CD4-positive, alpha-beta memory T cell (primary cell): Measurements from ENCODE around the gene SNX24. TPM values are rescaled to one million over a fixed set of nuclear protein-coding genes. Genes with fewer than 3 reads are reported as not detected.

ENCODE experiments used
- CTCF ChIA-PET: fragments of 350-600 bp; sonication (Branson Sonifier 250); formaldehyde crosslinking; loops from one replicate; lab custom pipeline; 2021; ENCODE audit warnings: inconsistent platforms; ENCODE audit not compliant: partially characterized antibody; lab: Charles Lee
- POLR2A ChIA-PET: fragments of 350-600 bp; sonication (Branson Sonifier 250); formaldehyde crosslinking; loops from one replicate; lab custom pipeline; 2021; ENCODE audit not compliant: partially characterized antibody; lab: Charles Lee
- DNase-seq, 5 donors: peaks; one replicate each; pipeline versions ENCODE4 v3.0.0 to v3.0.0-alpha.2; 2020 to 2022; ENCODE audit warnings: mixed read lengths in 1 of 5
- H3K27ac ChIP-seq: one replicate; pipeline ENCODE4 v1.7.0; 2013; ENCODE audit warnings: low read depth, low read length
- H3K27me3 ChIP-seq: 2 replicates; pipeline ENCODE4 v1.7.0; 2013; ENCODE audit warnings: mild to moderate bottlenecking, low read length, moderate library complexity; ENCODE audit not compliant: insufficient read depth
- H3K36me3 ChIP-seq: 2 replicates; pipeline ENCODE4 v1.7.0; 2013; ENCODE audit warnings: mild to moderate bottlenecking, low read length, moderate library complexity; ENCODE audit not compliant: insufficient read depth
- H3K4me1 ChIP-seq: 2 replicates; pipeline ENCODE4 v1.7.0; 2013; ENCODE audit warnings: mild to moderate bottlenecking, low read length, moderate library complexity; ENCODE audit not compliant: insufficient read depth
- H3K4me3 ChIP-seq, 2 donors: one replicate each; pipeline ENCODE4 v1.7.0; 2013; ENCODE audit warnings: low read length in 2 of 2, mild to moderate bottlenecking in 1 of 2
- H3K9me3 ChIP-seq, 2 donors: one replicate each; pipeline ENCODE4 v1.7.0; 2013; ENCODE audit warnings: low read length in 2 of 2, control low read depth in 1 of 2; ENCODE audit not compliant: control insufficient read depth in 1 of 2
- H3K27ac Mint-ChIP-seq, 7 donors: one replicate each; pipeline ENCODE4 v1.8.0; 2020 to 2021; ENCODE audit warnings: mixed read lengths in 7 of 7, mild to moderate bottlenecking in 6 of 7, inconsistent platforms in 3 of 7, moderate library complexity in 3 of 7
- H3K27me3 Mint-ChIP-seq, 2 donors: one replicate each; pipeline ENCODE4 v1.8.0; 2020 to 2021; ENCODE audit warnings: mixed read lengths in 2 of 2
- H3K36me3 Mint-ChIP-seq, 2 donors: one replicate each; pipeline ENCODE4 v1.8.0; 2020 to 2021; ENCODE audit warnings: mixed read lengths in 2 of 2, inconsistent platforms in 1 of 2, mild to moderate bottlenecking in 1 of 2
- H3K4me1 Mint-ChIP-seq, 4 donors: one replicate each; pipeline ENCODE4 v1.8.0; 2020 to 2021; ENCODE audit warnings: mixed read lengths in 4 of 4, mild to moderate bottlenecking in 1 of 4
- H3K4me3 Mint-ChIP-seq, 8 donors: one replicate each; pipeline ENCODE4 v1.8.0; 2020 to 2021; ENCODE audit warnings: mixed read lengths in 8 of 8, mild to moderate bottlenecking in 7 of 8, moderate library complexity in 6 of 8, inconsistent platforms in 3 of 8
- H3K9me3 Mint-ChIP-seq, 8 donors: one replicate each; pipeline ENCODE4 v1.8.0; 2020 to 2021; ENCODE audit warnings: mixed read lengths in 8 of 8, mild to moderate bottlenecking in 5 of 8, inconsistent platforms in 3 of 8, moderate library complexity in 1 of 8
- intact Hi-C: fragments of 100-400 bp; cut with micrococcal nuclease; formaldehyde crosslinking; loops from one replicate; pipeline ENCODE4 v1.15.1; 2023
- polyA plus RNA-seq, 2 donors: library from polyadenylated mRNA; unstranded; fragments of 300-500 nt; fragmentation: Illumina TruSeq; gene quantifications; one replicate each; pipeline ENCODE4 v1.2.3, GENCODE V29; 2021
- total RNA-seq, 2 experiments: library from RNA; stranded (reverse); gene quantifications; one replicate each; pipeline ENCODE4 v1.2.3, GENCODE V29; 2021

The SNX24 gene
- total and polyA plus RNA-seq, 4 experiments from 2014 or later = 2.7 to 7.2 (median 4.4) TPM

DNA sequence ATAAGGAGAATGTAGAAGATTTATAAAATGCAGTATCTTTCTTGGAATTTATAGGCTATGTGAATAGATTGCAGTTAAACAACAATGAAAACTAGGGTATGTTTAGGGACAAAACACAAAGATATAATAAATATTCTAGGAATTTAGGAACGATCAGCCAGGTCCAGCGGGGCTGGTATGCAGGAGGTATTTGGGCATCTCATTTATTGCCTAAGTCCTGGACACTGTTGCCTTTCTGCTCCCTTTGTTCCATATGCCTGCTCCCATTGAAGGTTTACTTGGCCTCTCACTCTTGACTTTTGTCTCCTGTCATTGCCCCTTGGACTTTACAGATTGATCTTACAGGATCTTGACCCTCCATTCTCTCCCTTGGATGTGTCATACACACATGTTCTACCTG lies 55.9 kb downstream of the SNX24 start:
- H3K9me3 Mint-ChIP-seq = peaks cover 0 to 2% (median 0%) of the 10 kb centered on the region in 8 donors
- CTCF ChIA-PET = interaction anchor here (1.9 kb wide), 1 partner anchor 468 kb away, joined by 5 read pairs; no protein-coding TSS in a partner anchor
- Histone ChIP-seq H3K27me3 (no peaks in the 10 kb centered on the region), H3K36me3 (no peaks in the 10 kb centered on the region), H3K4me3 (no peak overlapping the region), H3K27ac (no peak overlapping the region), H3K4me1 (peaks cover 16% of the 10 kb centered on the region), H3K9me3 (no peaks in the 10 kb centered on the region)
- peaks cover 17 to 26% (median 20%) of the 10 kb centered on the region in 4 donors for H3K4me1 Mint-ChIP-seq
- H3K4me3 Mint-ChIP-seq = no peak overlapping the region
- DNase-seq = no peak
- H3K27me3 Mint-ChIP-seq = no peaks in the 10 kb centered on the region
- no peaks in the 10 kb centered on the region for H3K36me3 Mint-ChIP-seq
- POLR2A ChIA-PET = no interaction called here
- intact Hi-C loops = no loop called here
- H3K27ac Mint-ChIP-seq = peak overlapping the region in 1 of 7 donors; percentile 36

DNA sequence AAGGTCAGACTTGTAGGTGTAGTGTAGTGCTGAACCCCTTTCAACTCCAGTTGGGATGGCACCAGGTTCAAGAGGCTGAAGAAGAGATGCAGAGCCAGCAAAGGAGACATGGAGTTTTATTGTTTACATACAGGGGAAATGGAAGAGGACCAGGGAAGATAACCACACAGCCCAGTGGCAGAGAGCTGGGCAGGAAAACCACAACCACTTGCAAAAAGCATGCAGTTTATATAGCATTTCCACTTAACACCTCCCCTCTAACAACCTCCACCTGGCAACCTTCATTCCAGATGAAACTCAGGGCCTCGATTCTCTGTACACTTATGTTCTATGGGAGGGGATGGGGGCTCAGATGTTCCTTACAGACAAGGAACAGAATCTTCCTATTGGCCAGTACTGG lies 56.9 kb downstream of the SNX24 start:
- CTCF ChIA-PET = no interaction called here

DNA sequence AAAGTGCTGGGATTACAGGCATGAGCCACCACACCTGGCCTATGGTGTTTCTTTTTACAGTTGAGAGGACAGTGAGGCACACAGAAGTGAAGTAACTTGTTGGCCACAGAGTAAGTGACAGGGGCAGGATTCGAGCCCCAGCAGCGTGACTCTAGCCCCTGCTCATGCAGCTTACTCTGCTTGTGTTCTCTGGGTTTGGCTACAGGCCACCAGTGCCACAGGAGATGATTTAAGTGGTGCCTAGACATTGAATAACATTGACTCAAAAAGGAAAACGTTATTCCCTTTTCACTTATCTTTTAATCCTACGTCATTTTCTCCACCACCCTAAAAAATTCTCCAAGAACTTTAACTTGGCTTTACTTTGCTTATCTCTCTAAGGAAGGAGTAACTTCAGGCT lies 61.4 kb downstream of the SNX24 start:
- ChIA-PET POLR2A (no interaction called here), CTCF (no interaction called here)
- H3K27ac ChIP-seq = no peak overlapping the region
- no peaks in the 10 kb centered on the region for H3K27me3 ChIP-seq
- H3K36me3 Mint-ChIP-seq = peaks cover 0 to 5% of the 10 kb centered on the region in 2 donors
- no peaks in the 10 kb centered on the region for H3K9me3 ChIP-seq
- peaks cover 14 to 18% (median 16%) of the 10 kb centered on the region in 4 donors for H3K4me1 Mint-ChIP-seq
- H3K36me3 ChIP-seq = no peaks in the 10 kb centered on the region
- H3K9me3 Mint-ChIP-seq = peaks cover 0 to 2% (median 0%) of the 10 kb centered on the region in 8 donors
- intact Hi-C loops = no loop called here
- peaks cover 13% of the 10 kb centered on the region for H3K4me1 ChIP-seq
- H3K27me3 Mint-ChIP-seq = no peaks in the 10 kb centered on the region
- H3K4me3 Mint-ChIP-seq = no peak overlapping the region
- DNase-seq = no peak
- no peak overlapping the region for H3K27ac Mint-ChIP-seq
- H3K4me3 ChIP-seq = no peak overlapping the region

More for the DNA sequence above, 56.9 kb downstream of the SNX24 start:
- no peak overlapping the region for H3K4me3 ChIP-seq
- peaks cover 0 to 2% (median 0%) of the 10 kb centered on the region in 8 donors for H3K9me3 Mint-ChIP-seq
- H3K27me3 Mint-ChIP-seq = no peaks in the 10 kb centered on the region
- POLR2A ChIA-PET = interaction anchor here (0.6 kb wide), 1 partner anchor 57 kb away, joined by 5 read pairs; the partner anchor contains the start of gene SNX24
- peak overlapping the region in 2 of 7 donors; percentile 24 to 61 for H3K27ac Mint-ChIP-seq
- H3K27ac ChIP-seq = no peak overlapping the region
- peak overlapping the region in 5 of 8 donors; percentile 5 to 37 (median 32) for H3K4me3 Mint-ChIP-seq
- H3K4me1 Mint-ChIP-seq = peaks cover 17 to 26% (median 20%) of the 10 kb centered on the region in 4 donors
- peaks cover 16% of the 10 kb centered on the region for H3K4me1 ChIP-seq
- no peaks in the 10 kb centered on the region for H3K36me3 Mint-ChIP-seq
- H3K36me3 ChIP-seq = no peaks in the 10 kb centered on the region
- peak in 3 of 5 donors; percentile 2 to 9 (median 8) for DNase-seq
- H3K27me3 ChIP-seq = no peaks in the 10 kb centered on the region
- intact Hi-C loops = no loop called here
- H3K9me3 ChIP-seq = no peaks in the 10 kb centered on the region

DNA sequence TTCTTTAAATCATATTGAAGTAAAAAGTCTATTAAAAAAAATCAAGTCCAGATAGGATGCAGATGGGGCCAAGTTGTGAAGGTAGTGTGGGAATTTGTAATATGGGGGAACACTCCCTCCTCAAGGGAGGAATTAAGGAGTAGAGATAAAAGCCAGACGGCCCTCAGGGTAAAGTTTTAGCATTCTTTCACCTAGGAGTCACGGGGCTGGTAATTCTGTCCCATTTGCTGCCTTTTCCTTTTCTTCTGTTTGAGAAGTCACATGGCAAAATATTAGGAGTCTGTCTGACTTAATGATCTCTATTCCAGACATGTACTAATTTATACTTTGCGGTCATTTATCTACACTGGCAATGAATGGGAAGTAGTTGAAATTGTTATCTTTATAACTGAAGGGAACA lies 61.9 kb downstream of the SNX24 start:
- H3K27ac Mint-ChIP-seq = no peak overlapping the region
- intact Hi-C loops = no loop called here
- peaks cover 8% of the 10 kb centered on the region for H3K4me1 ChIP-seq
- peaks cover 0 to 2% (median 0%) of the 10 kb centered on the region in 8 donors for H3K9me3 Mint-ChIP-seq
- H3K4me1 Mint-ChIP-seq = peaks cover 9 to 13% (median 11%) of the 10 kb centered on the region in 4 donors
- H3K27ac ChIP-seq = no peak overlapping the region
- ChIA-PET POLR2A (no interaction called here), CTCF (no interaction called here)
- no peaks in the 10 kb centered on the region for H3K9me3 ChIP-seq
- no peaks in the 10 kb centered on the region for H3K27me3 ChIP-seq
- no peaks in the 10 kb centered on the region for H3K27me3 Mint-ChIP-seq
- peaks cover 0 to 5% of the 10 kb centered on the region in 2 donors for H3K36me3 Mint-ChIP-seq
- H3K4me3 ChIP-seq = no peak overlapping the region
- H3K36me3 ChIP-seq = no peaks in the 10 kb centered on the region
- no peak for DNase-seq
- H3K4me3 Mint-ChIP-seq = no peak overlapping the region

DNA sequence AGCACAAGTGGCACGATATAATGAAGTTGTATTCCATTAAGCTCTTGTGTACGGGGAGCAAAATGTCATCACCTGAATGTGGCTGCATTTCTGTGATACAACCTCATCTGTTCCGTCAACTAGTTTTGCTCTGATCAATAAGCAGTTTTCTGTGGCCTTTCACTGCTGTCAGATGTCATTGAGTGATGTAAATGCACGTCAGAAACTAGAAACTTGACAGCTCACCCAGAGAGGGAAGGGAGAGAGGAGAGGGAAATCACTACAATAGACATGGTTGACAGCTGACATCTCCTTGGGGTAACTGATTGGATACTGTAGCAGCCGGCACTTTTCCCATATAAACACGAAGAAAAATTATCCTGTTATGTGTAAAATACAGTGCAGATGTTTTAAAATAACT lies 62.7 kb downstream of the SNX24 start:
- Mint-ChIP-seq H3K4me3 (no peak overlapping the region), H3K9me3 (peaks cover 0 to 4% (median 0%) of the 10 kb centered on the region in 8 donors), H3K4me1 (peaks cover 2 to 5% (median 4%) of the 10 kb centered on the region in 4 donors), H3K36me3 (peaks cover 0 to 5% of the 10 kb centered on the region in 2 donors), H3K27ac (no peak overlapping the region), H3K27me3 (no peaks in the 10 kb centered on the region)
- no peaks in the 10 kb centered on the region for H3K4me1 ChIP-seq
- no peaks in the 10 kb centered on the region for H3K36me3 ChIP-seq
- no peaks in the 10 kb centered on the region for H3K9me3 ChIP-seq
- ChIA-PET POLR2A (no interaction called here), CTCF (no interaction called here)
- H3K27me3 ChIP-seq = no peaks in the 10 kb centered on the region
- DNase-seq = no peak
- H3K27ac ChIP-seq = no peak overlapping the region
- intact Hi-C loops = no loop called here
- H3K4me3 ChIP-seq = no peak overlapping the region

DNA sequence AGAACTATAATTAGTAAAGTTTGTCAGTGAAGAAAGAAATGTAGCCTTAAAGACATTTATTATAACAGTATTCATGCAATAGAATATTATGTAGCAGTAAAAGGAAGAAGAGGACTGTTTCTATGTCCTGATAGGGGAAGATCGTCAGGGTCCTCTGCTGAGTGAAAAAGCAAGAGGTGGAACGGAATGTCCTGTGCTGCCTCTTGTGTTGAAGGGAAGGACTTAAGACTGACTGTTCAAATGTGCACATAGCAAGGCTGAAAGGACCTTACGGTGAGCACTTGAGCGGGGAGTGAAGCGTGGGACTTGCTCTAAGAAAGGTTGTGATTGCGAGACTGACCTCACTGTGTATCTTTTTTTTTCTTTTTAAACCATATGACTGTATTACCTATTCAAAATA lies 63.2 kb downstream of the SNX24 start:
- no peaks in the 10 kb centered on the region for H3K27me3 Mint-ChIP-seq
- H3K4me3 ChIP-seq = no peak overlapping the region
- H3K36me3 ChIP-seq = no peaks in the 10 kb centered on the region
- ChIA-PET POLR2A (no interaction called here), CTCF (no interaction called here)
- H3K27me3 ChIP-seq = no peaks in the 10 kb centered on the region
- no peak overlapping the region for H3K4me3 Mint-ChIP-seq
- H3K27ac ChIP-seq = no peak overlapping the region
- H3K4me1 Mint-ChIP-seq = peaks cover 0 to 2% (median 0%) of the 10 kb centered on the region in 4 donors
- no peaks in the 10 kb centered on the region for H3K9me3 ChIP-seq
- H3K9me3 Mint-ChIP-seq = peaks cover 0 to 4% (median 0%) of the 10 kb centered on the region in 8 donors
- intact Hi-C loops = no loop called here
- peaks cover 0 to 5% of the 10 kb centered on the region in 2 donors for H3K36me3 Mint-ChIP-seq
- H3K27ac Mint-ChIP-seq = no peak overlapping the region
- DNase-seq = no peak
- no peaks in the 10 kb centered on the region for H3K4me1 ChIP-seq

DNA sequence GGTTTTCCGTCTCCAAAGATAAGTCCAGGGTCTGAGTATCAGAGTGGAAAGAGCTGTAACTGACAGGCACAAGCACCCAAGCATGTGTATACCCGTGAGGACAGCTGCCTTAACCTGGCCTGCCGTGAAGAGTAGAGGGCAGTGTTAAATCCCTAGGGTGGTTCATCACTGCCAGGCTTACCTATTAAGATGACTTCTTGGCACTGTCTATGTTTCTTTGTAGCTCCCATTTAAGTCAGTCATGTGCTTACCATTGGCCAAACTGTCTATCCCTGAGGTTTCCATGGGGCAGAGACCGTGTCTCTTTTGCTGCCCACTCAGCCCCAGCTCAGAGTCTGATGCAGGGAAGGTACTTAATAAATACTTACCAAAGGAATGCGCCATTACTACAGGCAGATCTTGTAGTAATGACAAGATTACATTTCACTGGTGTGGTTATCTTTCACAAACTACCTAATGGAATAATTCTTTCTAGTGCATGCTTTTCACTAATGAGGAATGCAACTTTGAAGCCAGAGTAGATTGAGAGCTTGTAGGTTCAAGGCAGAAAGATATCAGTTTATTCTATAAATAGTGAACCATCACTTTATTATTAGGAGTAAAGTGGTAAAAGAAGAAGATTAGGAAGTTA lies 64.2 kb downstream of the SNX24 start:
- CTCF ChIA-PET = interaction anchor here (0.6 kb wide), 1 partner anchor 16 kb away, joined by 3 read pairs; no protein-coding TSS in a partner anchor
- no peak overlapping the region for H3K4me3 Mint-ChIP-seq
- intact Hi-C loops = no loop called here
- no peaks in the 10 kb centered on the region for H3K9me3 ChIP-seq
- no peak overlapping the region for H3K27ac Mint-ChIP-seq
- H3K27ac ChIP-seq = no peak overlapping the region
- H3K27me3 Mint-ChIP-seq = no peaks in the 10 kb centered on the region
- H3K4me1 ChIP-seq = no peaks in the 10 kb centered on the region
- H3K4me1 Mint-ChIP-seq = peaks cover 0 to 2% (median 0%) of the 10 kb centered on the region in 4 donors
- DNase-seq = no peak
- no peaks in the 10 kb centered on the region for H3K36me3 ChIP-seq
- peaks cover 0 to 8% (median 0%) of the 10 kb centered on the region in 8 donors for H3K9me3 Mint-ChIP-seq
- no peaks in the 10 kb centered on the region for H3K27me3 ChIP-seq
- peaks cover 0 to 5% of the 10 kb centered on the region in 2 donors for H3K36me3 Mint-ChIP-seq
- POLR2A ChIA-PET = no interaction called here
- H3K4me3 ChIP-seq = no peak overlapping the region
